A549 (cell line): ENCODE data around the gene GAS2L2.

Experiments used
- EP300 ChIP-seq, 2 experiments: fragments of >200 bp; sonication (Bioruptor Twin); formaldehyde crosslinking; IDR thresholded peaks; 2 replicates in 1 of 2; 3 replicates in 1 of 2; pipeline ENCODE4 v1.6.1; 2016 to 2017
- MAZ ChIP-seq: fragments of 150-350 bp; IDR thresholded peaks from 2 replicates; pipeline ENCODE4 v1.6.1; 2014; ENCODE audit warnings: antibody characterized with exemption, low read depth, low read length, borderline replicate concordance
- POLR2A ChIP-seq: IDR thresholded peaks from 2 replicates; pipeline ENCODE4 v1.6.1; 2012; ENCODE audit warnings: mild to moderate bottlenecking, low read length
- SMC3 ChIP-seq: fragments of >200 bp; sonication (Bioruptor Twin); formaldehyde crosslinking; IDR thresholded peaks from 3 replicates; pipeline ENCODE4 v1.6.1; 2018; ENCODE audit warnings: inconsistent platforms
- ZC3H11A ChIP-seq: fragments of 450-650 bp; IDR thresholded peaks from 2 replicates; pipeline ENCODE4 v1.6.1; 2014; ENCODE audit warnings: antibody characterized with exemption, mild to moderate bottlenecking
- TF ChIP-seq, protein P1 (sequence below): fragments of >200 bp; sonication (Bioruptor Twin); formaldehyde crosslinking; IDR thresholded peaks from 3 replicates; pipeline ENCODE4 v1.5.1; 2016
- TF ChIP-seq, protein P2 (sequence below): fragments of >200 bp; sonication (Bioruptor Twin); formaldehyde crosslinking; IDR thresholded peaks from 3 replicates; pipeline ENCODE4 v1.6.1; 2016

DNA sequence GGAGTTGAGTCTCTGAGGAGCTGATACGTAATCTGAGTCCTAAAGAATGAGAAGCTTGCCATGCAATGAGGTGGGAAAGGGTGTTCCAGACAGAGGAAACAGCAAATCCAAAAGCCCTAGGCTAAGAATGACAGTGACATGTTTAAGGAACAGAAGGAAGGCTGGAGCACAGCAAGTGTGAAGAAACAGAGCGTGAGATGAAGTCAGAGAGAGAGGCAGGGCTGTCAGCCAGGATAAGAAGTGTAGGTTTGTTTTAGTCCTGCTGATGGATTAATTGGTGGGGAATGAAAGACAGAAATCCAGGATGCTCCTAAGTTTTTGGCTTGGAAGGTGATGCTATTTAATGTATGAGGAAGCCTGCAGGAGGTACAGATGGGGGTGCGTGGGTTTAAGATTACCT lies 27.9 kb upstream of the GAS2L2 start:
- TF ChIP-seq POLR2A, result no peak
- TF ChIP-seq SMC3, result no peak
- TF ChIP-seq, protein P1, sequence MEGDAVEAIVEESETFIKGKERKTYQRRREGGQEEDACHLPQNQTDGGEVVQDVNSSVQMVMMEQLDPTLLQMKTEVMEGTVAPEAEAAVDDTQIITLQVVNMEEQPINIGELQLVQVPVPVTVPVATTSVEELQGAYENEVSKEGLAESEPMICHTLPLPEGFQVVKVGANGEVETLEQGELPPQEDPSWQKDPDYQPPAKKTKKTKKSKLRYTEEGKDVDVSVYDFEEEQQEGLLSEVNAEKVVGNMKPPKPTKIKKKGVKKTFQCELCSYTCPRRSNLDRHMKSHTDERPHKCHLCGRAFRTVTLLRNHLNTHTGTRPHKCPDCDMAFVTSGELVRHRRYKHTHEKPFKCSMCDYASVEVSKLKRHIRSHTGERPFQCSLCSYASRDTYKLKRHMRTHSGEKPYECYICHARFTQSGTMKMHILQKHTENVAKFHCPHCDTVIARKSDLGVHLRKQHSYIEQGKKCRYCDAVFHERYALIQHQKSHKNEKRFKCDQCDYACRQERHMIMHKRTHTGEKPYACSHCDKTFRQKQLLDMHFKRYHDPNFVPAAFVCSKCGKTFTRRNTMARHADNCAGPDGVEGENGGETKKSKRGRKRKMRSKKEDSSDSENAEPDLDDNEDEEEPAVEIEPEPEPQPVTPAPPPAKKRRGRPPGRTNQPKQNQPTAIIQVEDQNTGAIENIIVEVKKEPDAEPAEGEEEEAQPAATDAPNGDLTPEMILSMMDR, result no peak
- no peak for TF ChIP-seq MAZ
- TF ChIP-seq ZC3H11A, result no peak
- no peak for TF ChIP-seq EP300 (IDR thresholded peaks at IDR 0.05)
- TF ChIP-seq, protein P2, sequence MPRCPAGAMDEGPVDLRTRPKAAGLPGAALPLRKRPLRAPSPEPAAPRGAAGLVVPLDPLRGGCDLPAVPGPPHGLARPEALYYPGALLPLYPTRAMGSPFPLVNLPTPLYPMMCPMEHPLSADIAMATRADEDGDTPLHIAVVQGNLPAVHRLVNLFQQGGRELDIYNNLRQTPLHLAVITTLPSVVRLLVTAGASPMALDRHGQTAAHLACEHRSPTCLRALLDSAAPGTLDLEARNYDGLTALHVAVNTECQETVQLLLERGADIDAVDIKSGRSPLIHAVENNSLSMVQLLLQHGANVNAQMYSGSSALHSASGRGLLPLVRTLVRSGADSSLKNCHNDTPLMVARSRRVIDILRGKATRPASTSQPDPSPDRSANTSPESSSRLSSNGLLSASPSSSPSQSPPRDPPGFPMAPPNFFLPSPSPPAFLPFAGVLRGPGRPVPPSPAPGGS, result no peak
